H1 (cell line): ENCODE results near the gene PDE9A. TPM values are rescaled to one million over a fixed set of nuclear protein-coding genes. Genes with fewer than 3 reads are reported as not detected.

Experiments
- CTCF ChIA-PET: fragments of 300-600 bp; sonication (Branson Sonifier 250); formaldehyde crosslinking; loops from one replicate; lab custom pipeline; 2021; ENCODE audit not compliant: partially characterized antibody; lab: Charles Lee
- POLR2A ChIA-PET: fragments of 300-600 bp; sonication (Branson Sonifier 250); formaldehyde crosslinking; loops from one replicate; lab custom pipeline; 2021; ENCODE audit warnings: inconsistent platforms; ENCODE audit not compliant: partially characterized antibody; lab: Charles Lee
- DNase-seq, 2 experiments: peaks; one replicate each; pipeline versions ENCODE4 v3.0.0 to v3.0.0-alpha.2; 2010 to 2022; ENCODE audit warnings: low spot score in 2 of 2, low read depth in 1 of 2, mixed read lengths in 1 of 2
- FAIRE-seq: peaks from 2 replicates; lab custom pipeline; 2011; peaks lifted over from hg19 to GRCh38; lab: Jason Lieb, UNC
- H2AFZ ChIP-seq: 2 replicates; pipeline ENCODE4 v1.8.1; 2012; ENCODE audit warnings: low read length, inconsistent platforms
- H2AK5ac ChIP-seq: 2 replicates; pipeline ENCODE4 v1.6.1; 2013; ENCODE audit warnings: low read depth, low read length
- H2BK120ac ChIP-seq: replicated peaks from 2 replicates; pipeline ENCODE3; 2013; ENCODE audit warnings: low read depth, low read length, inconsistent platforms
- H2BK12ac ChIP-seq: 2 replicates; pipeline ENCODE4 v1.6.1; 2013; ENCODE audit warnings: low read depth, low read length
- H2BK15ac ChIP-seq: 2 replicates; pipeline ENCODE4 v1.6.1; 2013; ENCODE audit warnings: low read length
- H2BK20ac ChIP-seq: 2 replicates; pipeline ENCODE4 v1.6.1; 2013; ENCODE audit warnings: low read length
- H2BK5ac ChIP-seq: 2 replicates; pipeline ENCODE4 v1.6.1; 2013; ENCODE audit warnings: low read depth, low read length
- H3K14ac ChIP-seq: 2 replicates; pipeline ENCODE4 v1.6.1; 2013; ENCODE audit warnings: inconsistent platforms; ENCODE audit not compliant: insufficient read length
- H3K18ac ChIP-seq: 2 replicates; pipeline ENCODE4 v1.6.1; 2013; ENCODE audit warnings: low read length; ENCODE audit errors: extremely low read depth
- H3K23ac ChIP-seq: 2 replicates; pipeline ENCODE4 v1.6.1; 2013; ENCODE audit warnings: inconsistent platforms; ENCODE audit not compliant: insufficient read length
- H3K23me2 ChIP-seq: 2 replicates; pipeline ENCODE4 v1.6.1; 2013; ENCODE audit warnings: low read depth, low read length
- H3K27ac ChIP-seq: 2 replicates; pipeline ENCODE4 v1.6.1; 2011; ENCODE audit warnings: low read depth, low read length, inconsistent platforms
- H3K27me3 ChIP-seq, 4 experiments: replicated peaks in 1 of 4; 1 replicate in 1 of 4; 2 replicates in 3 of 4; pipeline versions ENCODE4 v1.6.1 to v1.8.1; 2011 to 2013; ENCODE audit warnings: low read length in 3 of 4, mild to moderate bottlenecking in 3 of 4, inconsistent platforms in 2 of 4, mixed read lengths in 2 of 4, moderate library complexity in 1 of 4; ENCODE audit not compliant: control insufficient read depth in 3 of 4, insufficient read depth in 3 of 4; ENCODE audit errors: extremely low read depth in 1 of 4
- H3K36me3 ChIP-seq, 4 experiments: 2 replicates each; pipeline versions ENCODE4 v1.6.1 to v1.8.1; 2011 to 2013; ENCODE audit warnings: mild to moderate bottlenecking in 4 of 4, low read length in 3 of 4, moderate library complexity in 2 of 4, control low read depth in 1 of 4, inconsistent platforms in 1 of 4; ENCODE audit not compliant: insufficient read depth in 4 of 4, control insufficient read depth in 2 of 4
- H3K4ac ChIP-seq: replicated peaks from 2 replicates; pipeline ENCODE3; 2013; ENCODE audit warnings: low read length, low read depth, mixed read lengths, inconsistent platforms; ENCODE audit not compliant: insufficient read length
- H3K4me1 ChIP-seq, 4 experiments: replicated peaks in 1 of 4; 1 replicate in 1 of 4; 2 replicates in 3 of 4; pipeline versions ENCODE4 v1.6.1 to v1.8.1; 2011 to 2013; ENCODE audit warnings: low read length in 3 of 4, inconsistent platforms in 2 of 4, mixed read lengths in 1 of 4; ENCODE audit not compliant: insufficient read depth in 4 of 4, control insufficient read depth in 3 of 4
- H3K4me2 ChIP-seq, 2 experiments: 2 replicates each; pipeline versions ENCODE4 v1.6.1 to v1.8.1; 2011 to 2013; ENCODE audit warnings: low read depth in 2 of 2, low read length in 2 of 2, control low read depth in 1 of 2, inconsistent platforms in 1 of 2, mild to moderate bottlenecking in 1 of 2; ENCODE audit not compliant: insufficient read depth in 1 of 2
- H3K4me3 ChIP-seq, 4 experiments: fragments of 200-600, 300-600 bp in 1 of 4; sonication (generic), shearing (Covaris generic), sonication (Bioruptor Twin) in 1 of 4; 2 replicates each; pipeline versions ENCODE4 v1.5.1 to v1.8.1; 2011 to 2016; ENCODE audit warnings: low read length in 4 of 4, low read depth in 3 of 4, control low read depth in 2 of 4, inconsistent platforms in 2 of 4, mild to moderate bottlenecking in 2 of 4, mixed read lengths in 1 of 4, moderate library complexity in 1 of 4; ENCODE audit not compliant: insufficient read depth in 2 of 4; ENCODE audit errors: extremely low read depth in 1 of 4
- H3K56ac ChIP-seq: replicated peaks from 2 replicates; pipeline ENCODE3; 2013; ENCODE audit warnings: low read depth, mild to moderate bottlenecking, mixed read lengths, low read length, inconsistent platforms; ENCODE audit not compliant: insufficient read length
- H3K79me1 ChIP-seq: 2 replicates; pipeline ENCODE4 v1.6.1; 2013; ENCODE audit warnings: low read depth, low read length, control low read depth
- H3K79me2 ChIP-seq, 2 experiments: 2 replicates each; pipeline versions ENCODE4 v1.6.1 to v1.8.1; 2012 to 2013; ENCODE audit warnings: low read length in 2 of 2, mild to moderate bottlenecking in 2 of 2, inconsistent platforms in 1 of 2; ENCODE audit not compliant: insufficient read depth in 2 of 2, control insufficient read depth in 1 of 2
- H3K9ac ChIP-seq, 4 experiments: replicated peaks in 1 of 4; 1 replicate in 1 of 4; 2 replicates in 3 of 4; pipeline versions ENCODE4 v1.6.1 to v1.8.1; 2011 to 2013; ENCODE audit warnings: low read depth in 3 of 4, low read length in 3 of 4, control low read depth in 2 of 4, mild to moderate bottlenecking in 2 of 4, moderate library complexity in 2 of 4, inconsistent platforms in 1 of 4; ENCODE audit errors: extremely low read depth in 1 of 4
- H3K9me3 ChIP-seq, 2 experiments: 2 replicates each; pipeline versions ENCODE4 v1.6.1 to v1.8.1; 2012 to 2013; ENCODE audit warnings: mild to moderate bottlenecking in 2 of 2, moderate library complexity in 2 of 2, control low read depth in 1 of 2, inconsistent platforms in 1 of 2, low read depth in 1 of 2, low read length in 1 of 2, mixed read lengths in 1 of 2; ENCODE audit not compliant: insufficient read depth in 2 of 2
- H4K20me1 ChIP-seq, 2 experiments: replicated peaks in 1 of 2; 2 replicates each; pipeline versions ENCODE3 to v1.8.1; 2011 to 2013; ENCODE audit warnings: inconsistent platforms in 2 of 2, low read length in 2 of 2, mild to moderate bottlenecking in 1 of 2; ENCODE audit not compliant: insufficient read depth in 2 of 2, control insufficient read depth in 1 of 2
- H4K5ac ChIP-seq: 2 replicates; pipeline ENCODE4 v1.6.1; 2013; ENCODE audit warnings: low read length, low read depth, mixed read lengths, inconsistent platforms; ENCODE audit not compliant: insufficient read length
- H4K8ac ChIP-seq: 2 replicates; pipeline ENCODE4 v1.8.0; 2013; ENCODE audit warnings: mild to moderate bottlenecking, moderate library complexity, low read length, inconsistent platforms; ENCODE audit not compliant: insufficient read depth; ENCODE audit errors: extremely low read depth
- H4K91ac ChIP-seq: replicated peaks from 2 replicates; pipeline ENCODE3; 2013; ENCODE audit warnings: low read length, mixed read lengths, inconsistent platforms; ENCODE audit not compliant: insufficient read length
- CREB1 ChIP-seq: IDR thresholded peaks from 2 replicates; pipeline ENCODE4 v1.6.1; 2012; ENCODE audit warnings: inconsistent platforms
- HDAC2 ChIP-seq, 2 experiments: fragments of 300-600 bp in 1 of 2; sonication (generic) in 1 of 2; IDR thresholded peaks; 2 replicates each; pipeline ENCODE4 v1.6.1; 2011 to 2012; ENCODE audit warnings: low read depth in 2 of 2, low read length in 2 of 2, mild to moderate bottlenecking in 2 of 2, moderate library complexity in 2 of 2, borderline replicate concordance in 1 of 2, inconsistent platforms in 1 of 2
- NANOG ChIP-seq: IDR thresholded peaks from 2 replicates; pipeline ENCODE4 v1.6.1; 2011; ENCODE audit warnings: low read length, low read depth, mild to moderate bottlenecking, inconsistent platforms; ENCODE audit not compliant: insufficient read depth, poor library complexity, severe bottlenecking
- PHF8 ChIP-seq: fragments of 200-600 bp; sonication (generic); conservative IDR thresholded peaks from 2 replicates; pipeline ENCODE4 v1.7.1; 2012; ENCODE audit warnings: low read depth, mild to moderate bottlenecking, inconsistent platforms, low read length, moderate library complexity
- RAD21 ChIP-seq, 2 experiments: IDR thresholded peaks in 1 of 2; conservative IDR thresholded peaks in 1 of 2; 2 replicates each; pipeline ENCODE4 v1.6.1; 2011; ENCODE audit warnings: low read depth in 2 of 2, low read length in 2 of 2, improper control_type of control experiment in 1 of 2, inconsistent platforms in 1 of 2, mild to moderate bottlenecking in 1 of 2, moderate library complexity in 1 of 2
- RBBP5 ChIP-seq: IDR thresholded peaks from 2 replicates; pipeline ENCODE4 v1.7.1; 2012; ENCODE audit warnings: low read depth, mild to moderate bottlenecking, inconsistent platforms, low read length, moderate library complexity, borderline replicate concordance
- WGBS, 2 experiments: shearing (Covaris generic) in 1 of 2; methylation state at CpG; one replicate each; pipeline versions ENCODE4 v1.1.6 to v1.1.7; 2013 to 2015; ENCODE audit warnings: low lambda C conversion rate in 2 of 2, mixed read lengths in 2 of 2, inconsistent platforms in 1 of 2, low coverage in 1 of 2, missing lambda C conversion rate in 1 of 2; ENCODE audit not compliant: insufficient replicate concordance in 2 of 2, insufficient coverage in 1 of 2, insufficient read length in 1 of 2; ENCODE audit errors: extremely low coverage in 1 of 2, missing lambda C conversion rate in 1 of 2; 5-methylcytosine and 5-hydroxymethylcytosine counted together
- polyA plus RNA-seq, 7 experiments: library from polyadenylated mRNA; depleted of rRNA in 3 of 7; stranded (reverse) in 5 of 7; unstranded in 2 of 7; fragments of >200 nt in 5 of 7; fragments of 200-250 nt in 2 of 7; gene quantifications; 1 replicate in 5 of 7; 2 replicates in 1 of 7; 4 replicates in 1 of 7; pipeline versions ENCODE4 v1.2.1 to v1.2.3, GENCODE V29; 2011 to 2013; ENCODE audit warnings: missing spikeins in 2 of 7, mixed read lengths in 2 of 7
- total RNA-seq: library from RNA; stranded (reverse); fragmentation: NEBNext Ultra II Directional; extraction: Animal tissue kit (Norgen Biotek cat#: 25700); gene quantifications from 2 replicates; pipeline ENCODE4 v1.2.1, GENCODE V29; 2021
- TF ChIP-seq, protein P1 (sequence below), 3 experiments: IDR thresholded peaks; 1 replicate in 2 of 3; 2 replicates in 1 of 3; pipeline versions ENCODE4 v1.5.1 to v1.6.1; 2011; ENCODE audit warnings: low read length in 3 of 3, mild to moderate bottlenecking in 3 of 3, inconsistent platforms in 2 of 3, low read depth in 1 of 3, moderate library complexity in 1 of 3; ENCODE audit not compliant: insufficient read depth in 1 of 3; ENCODE audit errors: control extremely low read depth in 1 of 3
- TF ChIP-seq, protein P2 (sequence below): IDR thresholded peaks from 2 replicates; pipeline ENCODE4 v1.6.1; 2012; ENCODE audit warnings: inconsistent platforms

The PDE9A gene
- total and polyA plus RNA-seq, 2 of the 8 experiments (the other 6 are each of a cell fraction or from before 2014, with no cell fraction given) = 39.2 to 45.9 TPM

DNA sequence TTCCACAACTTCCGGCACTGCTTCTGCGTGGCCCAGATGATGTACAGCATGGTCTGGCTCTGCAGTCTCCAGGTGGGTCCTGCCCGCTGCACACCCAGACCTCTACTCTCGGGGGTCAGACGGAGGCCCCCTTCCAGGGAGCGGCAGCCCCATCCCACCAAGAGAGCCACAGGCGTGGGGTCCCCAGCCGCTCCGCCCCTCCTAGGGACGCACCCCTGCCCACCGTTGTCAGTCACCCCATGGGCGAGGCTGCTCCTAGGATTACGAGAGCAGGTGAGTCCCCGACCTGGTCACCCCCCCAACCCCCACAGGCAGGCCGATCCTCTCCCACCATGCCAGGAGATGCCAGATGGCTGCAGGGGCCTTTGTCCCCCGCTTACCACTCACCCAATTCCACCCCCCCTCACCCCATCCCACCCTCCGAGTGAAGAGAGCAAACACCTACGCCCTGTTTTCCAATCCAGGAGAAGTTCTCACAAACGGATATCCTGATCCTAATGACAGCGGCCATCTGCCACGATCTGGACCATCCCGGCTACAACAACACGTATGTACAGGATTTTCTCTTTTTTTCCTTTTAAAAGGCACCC, 107.0 kb downstream of the PDE9A start:
- no peak overlapping the region for H3K4me3 ChIP-seq
- H2BK15ac ChIP-seq = no peak overlapping the region
- DNase-seq (no peak), FAIRE-seq (no peak)
- CTCF ChIA-PET = interaction anchor here (1.0 kb wide), 1 partner anchor 167 kb away, joined by 3 read pairs; no protein-coding TSS in a partner anchor
- no peak overlapping the region for H2AFZ ChIP-seq
- peaks cover 12 to 35% (median 27%) of the 10 kb centered on the region in 4 experiments for H3K36me3 ChIP-seq
- no peak overlapping the region for H2BK12ac ChIP-seq
- no peak overlapping the region for H2BK20ac ChIP-seq
- no peaks in the 10 kb centered on the region for H3K27me3 ChIP-seq
- H2BK120ac ChIP-seq = no peak overlapping the region
- H4K8ac ChIP-seq = no peak overlapping the region
- no peak overlapping the region for H3K4ac ChIP-seq
- H3K9me3 ChIP-seq = no peaks in the 10 kb centered on the region
- H4K20me1 ChIP-seq = peaks cover 0 to 8% of the 10 kb centered on the region in 2 experiments
- H3K9ac ChIP-seq = no peak overlapping the region
- no peak overlapping the region for H3K56ac ChIP-seq
- WGBS, 2 experiments = 87% methylated on average over 19 of the region's 23 CpGs; no CpG with 5 or more reads in 1 of the 2 experiments
- no peaks in the 10 kb centered on the region for H3K4me1 ChIP-seq
- no peak overlapping the region for H2AK5ac ChIP-seq
- H3K23ac ChIP-seq = no peak overlapping the region
- no peaks in the 10 kb centered on the region for H3K79me1 ChIP-seq
- no peak overlapping the region for H3K14ac ChIP-seq
- no peak overlapping the region for H3K4me2 ChIP-seq
- POLR2A ChIA-PET = interaction anchor here (0.8 kb wide), 1 partner anchor 10 kb away, joined by 3 read pairs; no protein-coding TSS in a partner anchor
- H3K18ac ChIP-seq = no peak overlapping the region
- H3K27ac ChIP-seq = no peak overlapping the region
- H3K79me2 ChIP-seq = no peaks in the 10 kb centered on the region
- H4K91ac ChIP-seq = no peak overlapping the region
- H4K5ac ChIP-seq = no peak overlapping the region
- H3K23me2 ChIP-seq = peaks cover 10% of the 10 kb centered on the region; the same call in 1 of the 2 replicates
- H2BK5ac ChIP-seq = no peak overlapping the region
- no peak for TF ChIP-seq RBBP5
- TF ChIP-seq CREB1 = no peak
- TF ChIP-seq, protein P1, sequence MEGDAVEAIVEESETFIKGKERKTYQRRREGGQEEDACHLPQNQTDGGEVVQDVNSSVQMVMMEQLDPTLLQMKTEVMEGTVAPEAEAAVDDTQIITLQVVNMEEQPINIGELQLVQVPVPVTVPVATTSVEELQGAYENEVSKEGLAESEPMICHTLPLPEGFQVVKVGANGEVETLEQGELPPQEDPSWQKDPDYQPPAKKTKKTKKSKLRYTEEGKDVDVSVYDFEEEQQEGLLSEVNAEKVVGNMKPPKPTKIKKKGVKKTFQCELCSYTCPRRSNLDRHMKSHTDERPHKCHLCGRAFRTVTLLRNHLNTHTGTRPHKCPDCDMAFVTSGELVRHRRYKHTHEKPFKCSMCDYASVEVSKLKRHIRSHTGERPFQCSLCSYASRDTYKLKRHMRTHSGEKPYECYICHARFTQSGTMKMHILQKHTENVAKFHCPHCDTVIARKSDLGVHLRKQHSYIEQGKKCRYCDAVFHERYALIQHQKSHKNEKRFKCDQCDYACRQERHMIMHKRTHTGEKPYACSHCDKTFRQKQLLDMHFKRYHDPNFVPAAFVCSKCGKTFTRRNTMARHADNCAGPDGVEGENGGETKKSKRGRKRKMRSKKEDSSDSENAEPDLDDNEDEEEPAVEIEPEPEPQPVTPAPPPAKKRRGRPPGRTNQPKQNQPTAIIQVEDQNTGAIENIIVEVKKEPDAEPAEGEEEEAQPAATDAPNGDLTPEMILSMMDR (IDR thresholded peaks at IDR 0.05; ENCODE audit: control extremely low read depth in 1 of 3, insufficient read depth in 1 of 3, low read depth in 1 of 3, low read length in 3 of 3) = no peak
- no peak for TF ChIP-seq NANOG
- no peak for TF ChIP-seq PHF8
- no peak for TF ChIP-seq RAD21 (IDR thresholded peaks at IDR 0.05 in 1 of 2, conservative IDR thresholded peaks at IDR 0.05 in 1 of 2; ENCODE audit: low read depth in 2 of 2, low read length in 2 of 2)
- TF ChIP-seq HDAC2 (IDR thresholded peaks at IDR 0.05; ENCODE audit: borderline replicate concordance in 1 of 2, low read depth in 2 of 2, low read length in 2 of 2) = no peak
- TF ChIP-seq, protein P2, sequence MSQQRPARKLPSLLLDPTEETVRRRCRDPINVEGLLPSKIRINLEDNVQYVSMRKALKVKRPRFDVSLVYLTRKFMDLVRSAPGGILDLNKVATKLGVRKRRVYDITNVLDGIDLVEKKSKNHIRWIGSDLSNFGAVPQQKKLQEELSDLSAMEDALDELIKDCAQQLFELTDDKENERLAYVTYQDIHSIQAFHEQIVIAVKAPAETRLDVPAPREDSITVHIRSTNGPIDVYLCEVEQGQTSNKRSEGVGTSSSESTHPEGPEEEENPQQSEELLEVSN = no peak
